OCI-LY1 (cell line): ENCODE results near the gene EFNA4.
A peak's percentile ranks its signal among the peaks of the same experiment; 100 is the strongest.

Experiments used
- EZH2 ChIP-seq: fragments of 200-600 bp; sonication (generic), shearing (Covaris generic); IDR thresholded peaks from 2 replicates; pipeline ENCODE4 v1.8.0; 2017; ENCODE audit warnings: borderline replicate concordance, mixed run types, mild to moderate bottlenecking, antibody characterized with exemption, low read length, moderate library complexity, mixed read lengths
- TF ChIP-seq, protein P1 (sequence below): fragments of 200-600 bp; sonication (generic), shearing (Covaris generic); IDR thresholded peaks from 2 replicates; pipeline ENCODE4 v1.5.1; 2017; ENCODE audit warnings: mild to moderate bottlenecking, antibody characterized with exemption, low read length, moderate library complexity, mixed read lengths

DNA sequence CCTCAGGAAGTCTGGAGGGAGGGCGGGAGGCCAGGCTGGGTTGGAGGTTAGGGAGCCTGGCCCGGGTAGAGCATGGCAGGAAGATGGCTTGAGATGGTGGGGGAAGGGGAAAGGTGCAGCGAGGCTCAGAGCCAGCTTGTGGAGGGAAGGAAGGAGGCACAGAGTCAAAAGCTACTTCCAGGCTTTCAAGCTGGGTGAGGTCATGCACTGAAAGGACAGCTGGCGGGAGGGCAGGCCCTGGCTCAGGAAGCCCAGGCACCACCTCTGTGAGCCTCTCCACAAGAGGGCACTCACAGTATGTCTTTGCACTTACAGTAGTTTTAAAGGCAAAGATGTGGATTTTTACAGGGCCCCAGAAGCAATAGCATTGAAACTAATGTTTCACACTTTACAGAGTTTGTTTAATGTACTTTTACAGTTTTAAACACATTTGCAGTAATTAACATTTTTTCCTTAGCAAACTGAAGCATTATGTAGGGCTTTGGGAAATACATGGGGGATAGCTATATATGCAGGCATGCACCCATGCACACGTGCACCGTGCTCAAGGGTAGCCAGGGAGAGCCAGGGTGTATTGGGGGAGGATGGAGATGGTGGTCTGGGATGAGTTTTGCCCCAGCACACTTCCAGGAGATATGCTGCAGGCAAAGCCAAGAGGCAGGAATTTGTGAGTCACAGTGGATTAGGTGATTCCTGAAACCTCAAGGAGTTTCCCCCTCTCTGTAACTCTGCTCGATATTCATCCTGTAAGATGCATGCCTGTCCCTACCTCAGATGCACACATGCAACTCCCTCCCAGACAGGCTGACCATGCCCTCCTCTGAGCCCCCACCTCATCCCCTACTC lies 18.5 kb upstream of the EFNA4 start:
- TF ChIP-seq EZH2, result no peak
- TF ChIP-seq, protein P1, sequence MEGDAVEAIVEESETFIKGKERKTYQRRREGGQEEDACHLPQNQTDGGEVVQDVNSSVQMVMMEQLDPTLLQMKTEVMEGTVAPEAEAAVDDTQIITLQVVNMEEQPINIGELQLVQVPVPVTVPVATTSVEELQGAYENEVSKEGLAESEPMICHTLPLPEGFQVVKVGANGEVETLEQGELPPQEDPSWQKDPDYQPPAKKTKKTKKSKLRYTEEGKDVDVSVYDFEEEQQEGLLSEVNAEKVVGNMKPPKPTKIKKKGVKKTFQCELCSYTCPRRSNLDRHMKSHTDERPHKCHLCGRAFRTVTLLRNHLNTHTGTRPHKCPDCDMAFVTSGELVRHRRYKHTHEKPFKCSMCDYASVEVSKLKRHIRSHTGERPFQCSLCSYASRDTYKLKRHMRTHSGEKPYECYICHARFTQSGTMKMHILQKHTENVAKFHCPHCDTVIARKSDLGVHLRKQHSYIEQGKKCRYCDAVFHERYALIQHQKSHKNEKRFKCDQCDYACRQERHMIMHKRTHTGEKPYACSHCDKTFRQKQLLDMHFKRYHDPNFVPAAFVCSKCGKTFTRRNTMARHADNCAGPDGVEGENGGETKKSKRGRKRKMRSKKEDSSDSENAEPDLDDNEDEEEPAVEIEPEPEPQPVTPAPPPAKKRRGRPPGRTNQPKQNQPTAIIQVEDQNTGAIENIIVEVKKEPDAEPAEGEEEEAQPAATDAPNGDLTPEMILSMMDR, result peak; percentile 83
